ENCODE data around the gene FOXK2.

The FOXK2 gene

DNA sequence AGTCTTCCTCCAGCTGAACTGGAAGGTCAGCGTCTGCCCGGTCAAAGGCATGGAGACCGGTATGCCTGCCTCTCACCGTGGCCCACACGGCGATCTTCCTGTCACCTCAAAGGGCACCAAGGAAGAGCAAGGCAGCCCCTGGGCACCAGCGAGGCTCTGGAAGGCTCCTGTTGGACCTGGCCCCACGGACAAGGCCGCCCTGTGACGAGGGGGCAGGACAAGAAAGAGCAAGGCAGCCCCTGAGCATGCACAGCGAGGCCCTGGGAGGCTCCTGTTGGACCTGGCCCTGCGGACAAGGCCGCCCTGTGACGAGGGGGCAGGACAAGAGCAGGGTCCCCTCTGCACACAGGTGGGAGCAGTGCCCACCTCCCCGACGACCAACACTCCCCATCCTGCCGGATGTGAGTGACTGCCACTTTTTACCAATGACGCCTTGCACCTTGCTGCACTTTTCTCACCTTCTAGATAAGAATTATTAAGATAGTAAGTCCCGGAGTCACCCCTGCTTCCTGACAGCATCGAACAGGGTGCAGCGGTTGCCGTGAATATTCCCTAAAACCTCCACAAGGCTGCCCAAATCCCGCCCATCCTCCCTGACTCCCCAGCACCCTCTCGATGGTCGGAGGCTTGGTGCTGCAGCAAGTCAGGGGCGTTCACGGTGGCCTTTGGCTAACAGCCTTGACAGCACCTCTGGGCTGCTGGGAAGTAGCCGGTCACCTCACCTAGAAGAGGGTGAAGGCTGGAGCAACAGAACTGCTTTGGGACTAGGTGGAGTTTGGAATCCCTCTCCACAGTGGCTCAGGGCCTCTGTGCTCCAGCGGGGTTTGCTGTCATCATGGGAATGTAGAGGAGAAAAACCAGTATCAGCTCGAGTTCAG, 134.4 kb downstream of the FOXK2 start:
- H3K4me3 ChIP-seq (replicated peaks; ENCODE audit: low read depth, low read length): no peak overlapping the region
- TF ChIP-seq CTCF (IDR thresholded peaks at IDR 0.05; ENCODE audit: insufficient read depth, low read length, poor library complexity, severe bottlenecking): no peak
- H3K36me3 ChIP-seq (ENCODE audit: control insufficient read depth, insufficient read depth, low read length): no peaks in the 10 kb centered on the region
- DNase-seq (ENCODE audit: extremely low read depth, insufficient read length): no peak
- no peaks in the 10 kb centered on the region for H3K27me3 ChIP-seq (replicated peaks; ENCODE audit: control insufficient read depth, insufficient read depth, low read length)

Data from GM06990 (cell line).